SIG-M5 treated with dmso at 0.1 percent for 504 hours (cell line): ENCODE data around the gene ANXA11.

Experiments used
- DNase-seq: peaks from one replicate; lab custom pipeline; 2025; ENCODE audit not compliant: unreplicated experiment; lab: John Stamatoyannopoulos, UW

ANXA11 gene

DNA sequence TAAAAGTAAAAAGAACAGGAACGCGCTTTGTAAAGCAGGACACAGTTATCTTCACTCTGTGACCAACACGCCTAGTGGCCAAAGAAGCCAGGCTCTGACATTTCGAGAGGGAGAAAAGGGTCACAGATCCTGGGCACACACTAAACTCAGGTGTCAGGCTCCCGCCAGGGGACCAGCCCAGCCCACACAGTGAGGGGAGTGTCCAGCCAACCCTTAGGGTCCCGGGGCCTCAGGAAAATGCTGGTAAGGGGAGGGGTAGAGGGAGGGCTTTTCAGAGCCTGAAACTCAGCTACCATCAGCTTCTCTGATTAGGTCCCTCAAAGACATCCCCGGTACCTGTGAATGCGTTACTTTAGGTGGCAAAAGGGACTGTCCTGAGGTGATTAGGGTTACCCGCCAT is 16.6 kb downstream of the ANXA11 start:
- DNase-seq = no peak

DNA sequence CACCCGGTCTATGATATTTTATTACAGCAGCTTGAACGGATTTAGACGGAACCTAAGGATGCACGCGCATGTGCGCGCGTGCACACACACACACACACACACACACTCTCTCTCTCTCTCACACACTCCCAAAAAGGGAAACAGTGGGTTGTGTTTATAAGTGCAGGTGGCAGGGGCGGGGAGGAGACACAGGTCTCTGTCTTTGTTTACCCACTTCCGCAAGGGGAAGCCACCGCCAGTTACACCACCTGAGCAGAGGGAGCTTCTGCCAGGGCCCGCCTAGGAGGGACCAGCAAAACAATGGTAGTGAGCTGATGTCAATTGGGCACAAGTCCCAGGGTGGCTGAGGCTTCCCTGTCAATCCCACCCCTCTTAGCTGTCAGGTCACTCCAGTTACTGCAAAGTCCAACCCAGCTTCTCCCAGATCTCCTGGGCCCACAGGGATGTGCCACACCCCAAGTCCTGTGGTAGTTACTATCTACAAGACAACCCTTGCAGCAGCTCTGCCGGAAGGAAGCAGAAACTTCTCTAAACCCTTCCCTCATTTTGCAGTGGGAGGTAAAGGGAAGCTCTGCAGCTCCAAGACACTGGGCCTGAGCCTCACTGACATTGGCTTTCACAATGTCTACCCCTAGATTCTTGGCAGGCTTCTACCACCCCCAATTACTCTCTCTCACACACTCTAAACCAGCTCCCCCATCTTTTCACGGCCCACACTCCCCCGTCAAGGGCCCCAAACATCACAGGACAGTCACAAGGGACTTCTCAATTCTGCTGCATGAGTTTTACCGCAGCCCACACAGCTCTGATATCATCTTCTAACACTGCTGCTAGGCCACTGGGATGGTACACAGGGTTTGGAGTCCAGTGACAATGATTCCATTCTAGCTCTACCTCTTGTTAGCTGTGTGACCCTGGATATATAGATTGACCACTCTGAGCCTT is 17.6 kb downstream of the ANXA11 start:
- peak; percentile 54 for DNase-seq

DNA sequence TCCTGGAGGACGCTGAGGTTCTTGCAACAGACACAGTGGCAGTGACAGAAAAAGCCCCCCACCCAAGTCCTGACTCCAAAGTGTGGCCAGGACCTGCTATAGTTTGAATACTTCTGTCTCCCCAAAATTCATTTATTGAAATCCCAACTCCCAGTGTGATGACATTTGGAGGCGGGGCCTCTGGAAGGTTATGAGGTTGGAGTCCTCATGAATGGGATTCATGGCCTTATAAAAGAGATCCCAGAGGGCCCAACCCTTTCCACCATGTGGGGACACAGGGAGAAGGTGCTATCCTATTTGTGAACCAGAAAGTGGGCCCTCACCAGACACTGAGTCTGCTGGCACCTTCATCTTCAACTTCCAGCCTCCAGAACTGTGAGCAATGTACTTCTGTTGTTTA is 18.3 kb downstream of the ANXA11 start:
- DNase-seq = no peak

DNA sequence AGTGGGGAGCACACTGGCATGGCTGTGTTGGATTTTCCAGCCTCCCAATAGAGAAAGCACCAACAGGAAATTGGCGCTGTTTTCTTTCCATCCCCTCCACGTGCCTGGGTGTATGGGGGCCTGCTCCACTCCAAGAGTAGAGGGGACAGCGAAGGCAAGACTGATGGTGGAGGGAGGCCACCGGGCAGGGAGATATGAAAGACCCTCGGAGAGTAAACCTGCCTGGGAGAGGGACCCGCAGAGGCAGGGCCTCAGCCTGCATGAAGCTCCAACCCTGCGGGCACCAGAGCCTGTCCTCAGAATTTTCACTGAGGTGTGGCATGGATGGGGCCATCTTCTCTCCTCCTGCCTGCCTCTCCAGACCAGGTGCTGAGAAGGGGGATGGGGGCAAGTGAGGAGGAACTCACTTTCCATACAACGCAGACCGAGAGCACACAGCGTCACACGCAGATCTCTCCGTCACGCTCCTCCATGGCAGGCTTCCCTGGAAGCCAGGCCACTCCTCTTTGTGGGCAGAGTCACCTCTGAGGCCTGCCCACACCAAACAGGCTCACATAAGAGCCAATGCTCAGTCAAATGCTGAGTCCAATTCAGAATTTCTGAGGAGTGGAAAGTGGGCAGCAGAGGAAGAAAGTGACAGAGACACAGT is 18.8 kb downstream of the ANXA11 start:
- no peak for DNase-seq

GRCh38 chr10:80185578-80186299 is 19.6 kb downstream of the ANXA11 start:
- no peak for DNase-seq

- peak; percentile 19 for DNase-seq
Measured at GRCh38 chr10:80184291-80184690, 21.0 kb downstream of the ANXA11 start.

DNA sequence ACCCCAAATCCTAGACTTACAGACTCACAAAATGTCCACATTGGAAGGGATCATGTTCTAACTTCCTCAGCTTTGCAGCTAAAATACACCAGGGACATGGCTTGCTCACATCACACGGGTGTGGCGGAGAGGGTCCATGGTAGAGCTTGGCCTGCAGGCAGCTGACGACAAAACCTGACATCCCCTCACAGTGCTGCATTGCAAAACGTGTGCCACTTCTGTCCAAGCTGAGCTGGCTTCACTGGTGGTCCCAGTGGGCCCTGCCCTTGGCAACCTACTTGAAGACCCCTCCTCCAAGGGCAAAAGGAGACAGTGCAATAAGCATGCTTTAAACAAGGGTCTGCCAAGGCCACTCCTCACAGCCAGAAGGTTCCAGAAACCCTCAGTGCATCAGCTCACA is 21.9 kb downstream of the ANXA11 start:
- no peak for DNase-seq

DNA sequence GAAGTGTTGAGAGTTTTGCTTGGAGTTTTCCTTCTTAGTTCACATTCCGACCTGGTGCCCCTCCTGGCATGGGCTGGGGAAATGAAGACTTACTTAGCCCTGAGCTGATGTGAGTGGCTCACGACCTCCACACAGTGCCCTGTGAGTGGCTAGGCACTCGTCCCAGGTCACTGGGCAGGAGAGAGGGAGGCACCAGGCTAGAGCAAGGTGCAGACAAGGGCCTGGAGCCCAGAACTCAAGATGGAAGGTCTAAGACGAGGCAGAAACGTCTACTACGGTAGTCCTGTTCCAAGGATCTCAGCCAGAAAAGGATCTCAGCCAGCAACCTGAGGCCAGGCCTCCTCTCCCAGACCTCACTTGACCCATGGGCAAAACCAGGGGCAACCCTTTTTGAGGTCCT is 22.4 kb downstream of the ANXA11 start:
- DNase-seq = no peak

DNA sequence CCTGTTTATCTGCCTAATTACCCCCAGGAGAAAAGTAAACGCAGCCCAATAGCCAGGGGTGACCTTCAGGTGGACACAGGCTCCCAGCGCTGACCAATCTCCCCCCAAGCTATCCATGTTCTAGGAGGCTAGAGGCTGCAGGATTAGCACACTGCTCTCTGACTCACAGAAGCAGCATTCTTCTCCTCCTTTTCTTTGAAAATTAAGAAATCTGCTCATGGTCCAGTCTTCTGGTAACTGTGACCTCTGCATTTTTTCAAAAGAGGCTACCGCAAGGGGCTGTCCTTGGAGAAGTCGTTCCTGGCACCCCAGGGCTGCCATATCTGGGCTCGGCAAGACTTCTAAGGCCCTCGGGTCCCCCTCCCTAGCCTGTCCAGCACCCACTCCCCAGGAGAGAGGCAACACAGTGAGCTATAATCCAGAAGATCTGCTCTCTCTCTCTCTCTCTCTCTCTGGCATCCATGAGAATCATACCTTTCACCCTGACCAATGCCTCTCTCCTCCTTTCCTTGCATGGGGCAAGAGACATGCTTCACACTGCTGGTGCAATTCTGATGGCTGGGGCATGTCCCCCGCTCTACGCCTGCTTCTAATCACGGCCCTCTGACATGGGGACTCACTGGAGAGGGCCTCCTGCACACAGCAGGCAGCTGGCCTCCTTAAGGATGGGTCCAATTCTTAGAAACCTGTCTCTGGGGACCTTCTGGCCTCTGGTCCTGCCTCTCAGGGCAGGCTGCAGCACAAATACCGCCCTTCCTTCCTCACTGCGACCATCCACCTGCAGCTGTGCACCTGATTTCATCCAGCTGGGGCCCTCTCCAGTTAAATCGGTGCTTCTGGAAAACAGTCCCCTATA is 27.3 kb downstream of the ANXA11 start:
- no peak for DNase-seq

DNA sequence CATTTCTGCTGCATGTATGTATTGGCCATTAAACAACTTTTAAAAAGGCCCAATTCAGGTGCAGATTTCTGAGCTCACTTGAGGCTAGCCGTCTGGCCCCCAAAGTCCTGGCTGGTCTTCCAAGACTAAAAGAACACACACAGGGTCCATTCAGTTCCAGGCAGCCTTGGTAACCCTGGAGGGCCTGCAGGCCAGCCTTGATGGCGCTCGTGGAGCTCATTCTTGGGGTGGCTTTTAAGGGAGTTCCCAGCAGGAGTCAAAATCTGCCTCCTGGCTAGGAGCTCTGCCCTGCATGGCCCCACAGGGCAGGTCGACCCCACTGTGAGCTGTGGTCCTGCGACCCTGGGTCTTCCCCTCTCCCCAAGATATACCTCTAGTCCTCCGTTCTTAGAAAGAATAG is 28.8 kb downstream of the ANXA11 start:
- DNase-seq = no peak

GRCh38 chr10:80174641-80175395 is 30.5 kb downstream of the ANXA11 start:
- DNase-seq = no peak

GRCh38 chr10:80173466-80173865 is 31.9 kb downstream of the ANXA11 start:
- DNase-seq = no peak

DNA sequence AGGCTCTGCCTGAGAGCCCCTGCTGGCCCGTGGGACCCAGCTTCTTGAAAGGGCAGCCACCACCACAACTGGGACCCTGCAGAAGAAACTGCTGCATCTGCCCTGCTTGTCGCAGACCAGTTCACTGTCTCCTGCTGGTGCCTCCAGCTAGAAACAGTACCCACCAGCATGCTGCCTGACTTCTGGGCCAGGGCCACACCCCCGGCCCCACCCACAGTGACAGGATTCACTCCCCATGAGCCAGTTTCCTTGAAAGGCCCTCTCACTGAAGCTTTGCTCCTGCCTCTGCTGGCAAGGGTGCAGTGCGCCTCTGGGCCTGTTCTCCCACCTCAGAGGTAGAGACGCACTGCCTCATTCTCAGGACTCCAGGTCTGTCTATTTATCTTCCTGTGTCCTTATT is 32.4 kb downstream of the ANXA11 start:
- no peak for DNase-seq

GRCh38 chr10:80171248-80171660 is 34.1 kb downstream of the ANXA11 start:
- DNase-seq = peak; percentile 28

DNA sequence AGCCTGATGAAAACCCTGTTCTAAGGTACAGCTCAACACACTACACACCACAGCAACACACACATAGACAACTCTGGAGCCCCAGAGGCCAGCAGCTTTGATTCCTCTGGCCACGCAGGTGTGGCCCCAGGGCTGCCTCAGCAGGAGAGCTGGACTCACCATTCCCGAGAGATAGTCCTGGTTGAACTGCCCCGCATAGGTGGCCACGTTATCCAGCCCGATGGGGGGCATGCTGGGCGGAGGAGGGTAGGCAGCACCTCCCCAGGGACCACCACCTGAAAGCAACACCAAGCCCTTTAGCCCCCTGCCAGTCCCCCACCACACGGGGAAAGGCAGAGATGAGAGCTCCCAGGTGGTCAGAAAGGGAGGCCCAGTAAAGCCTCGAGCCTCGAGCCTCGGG is 34.7 kb downstream of the ANXA11 start:
- DNase-seq = no peak

GRCh38 chr10:80170026-80170425 is 35.3 kb downstream of the ANXA11 start:
- no peak for DNase-seq

DNA sequence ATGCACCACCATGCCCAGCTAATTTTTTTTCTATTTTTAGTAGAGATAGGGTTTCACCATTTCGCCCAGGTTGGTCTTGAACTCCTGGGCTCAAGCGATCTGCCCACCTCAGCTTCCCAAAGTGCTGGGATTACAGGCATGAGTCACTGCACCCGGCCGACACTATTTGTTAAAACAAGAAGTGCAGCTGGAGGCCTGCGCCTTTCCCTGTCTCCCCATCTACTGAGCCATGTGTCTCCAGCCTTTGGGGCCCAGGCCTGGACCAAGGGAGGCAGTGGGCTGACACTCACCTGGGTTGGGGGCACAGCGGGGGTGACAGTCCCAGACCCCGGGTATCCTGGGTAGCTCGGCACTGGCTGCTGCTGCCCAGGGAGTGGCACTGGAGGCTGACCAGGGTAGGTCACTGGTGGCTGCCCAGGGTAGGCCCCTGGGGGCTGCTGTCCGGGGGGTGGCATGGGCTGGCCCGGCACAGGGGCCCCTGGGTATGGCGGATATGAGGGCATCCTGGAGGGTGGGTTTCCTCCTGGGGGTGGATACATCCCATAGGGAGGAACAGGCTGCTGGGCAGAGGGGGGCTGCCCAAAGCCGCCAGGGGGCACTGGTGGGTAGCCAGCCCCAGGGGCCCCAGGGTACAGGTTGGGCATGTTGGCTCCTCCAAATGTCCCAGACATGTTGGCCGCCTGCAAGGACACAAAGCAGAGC is 36.5 kb downstream of the ANXA11 start:
- no peak for DNase-seq

DNA sequence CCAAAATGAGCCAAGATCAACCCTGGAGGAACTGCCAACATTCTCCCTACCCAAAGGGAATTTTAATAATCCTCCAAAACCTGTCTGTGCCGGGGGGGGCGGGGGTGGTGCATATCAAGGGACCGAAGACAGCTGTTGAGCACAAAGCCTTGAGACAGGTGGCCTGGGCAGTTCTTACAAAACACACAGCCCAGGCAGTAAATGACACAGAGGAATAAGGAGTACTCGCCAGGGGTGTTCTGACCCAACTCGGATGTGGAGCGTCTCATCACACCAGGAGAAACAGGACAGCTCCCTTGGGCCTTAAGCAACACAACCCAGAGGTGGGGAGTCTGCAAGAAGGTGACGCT is 37.2 kb downstream of the ANXA11 start:
- no peak for DNase-seq

- DNase-seq = no peak
Measured at GRCh38 chr10:80167471-80168161, 37.7 kb downstream of the ANXA11 start.
